ENCODE results near the gene PRPF6. TPM values are rescaled to one million over a fixed set of nuclear protein-coding genes. Genes with fewer than 3 reads are reported as not detected.

The PRPF6 gene
- total RNA-seq, 1 donor from 2014 or later, result 71.9 TPM

GRCh38 chr20:64062596-64063388 is 81.9 kb downstream of the PRPF6 start, which contains the start of gene TCEA2:
Gene TCEA2, plus strand, starts transcription at chr20:64063198. Its CDS starts 115 bp downstream, at chr20:64063313.
- Mint-ChIP-seq H3K36me3 (ENCODE audit: unreplicated experiment) (no peaks in the 10 kb centered on the region), H3K4me3 (ENCODE audit: unreplicated experiment) (peak within 1 kb of the TSS; percentile 86), H3K9me3 (ENCODE audit: unreplicated experiment) (no peaks in the 10 kb centered on the region), H3K27me3 (ENCODE audit: unreplicated experiment) (no peaks in the 10 kb centered on the region), H3K27ac (ENCODE audit: unreplicated experiment) (peak within 1 kb of the TSS; percentile 72), H3K4me1 (ENCODE audit: unreplicated experiment) (peaks cover 33% of the 10 kb centered on the region)
- no peak for TF ChIP-seq CTCF (IDR thresholded peaks at IDR 0.05)
- DNase-seq (ENCODE audit: extremely low spot score, unreplicated experiment), result peak; percentile 97

- Mint-ChIP-seq H3K4me1 (ENCODE audit: unreplicated experiment) (peaks cover 26% of the 10 kb centered on the region), H3K36me3 (ENCODE audit: unreplicated experiment) (no peaks in the 10 kb centered on the region), H3K27me3 (ENCODE audit: unreplicated experiment) (no peaks in the 10 kb centered on the region), H3K9me3 (ENCODE audit: unreplicated experiment) (no peaks in the 10 kb centered on the region), H3K27ac (ENCODE audit: unreplicated experiment) (peak overlapping the region; percentile 72), H3K4me3 (ENCODE audit: unreplicated experiment) (peak overlapping the region; percentile 86)
- no peak for TF ChIP-seq CTCF (IDR thresholded peaks at IDR 0.05)
- no peak for DNase-seq (ENCODE audit: extremely low spot score, unreplicated experiment)
Observed at GRCh38 chr20:64063389-64064144, 82.6 kb downstream of the PRPF6 start.

GRCh38 chr20:64064145-64064698 is 83.3 kb downstream of the PRPF6 start:
- Mint-ChIP-seq H3K36me3 (ENCODE audit: unreplicated experiment) (no peaks in the 10 kb centered on the region), H3K4me3 (ENCODE audit: unreplicated experiment) (peak overlapping the region; percentile 86), H3K4me1 (ENCODE audit: unreplicated experiment) (peaks cover 23% of the 10 kb centered on the region), H3K27me3 (ENCODE audit: unreplicated experiment) (no peaks in the 10 kb centered on the region), H3K27ac (ENCODE audit: unreplicated experiment) (peak overlapping the region; percentile 72), H3K9me3 (ENCODE audit: unreplicated experiment) (no peaks in the 10 kb centered on the region)
- DNase-seq (ENCODE audit: extremely low spot score, unreplicated experiment), result no peak
- TF ChIP-seq CTCF (IDR thresholded peaks at IDR 0.05), result no peak

- no peaks in the 10 kb centered on the region for H3K27me3 Mint-ChIP-seq (ENCODE audit: unreplicated experiment)
- DNase-seq (ENCODE audit: extremely low spot score, unreplicated experiment), result no peak
- H3K4me1 Mint-ChIP-seq (ENCODE audit: unreplicated experiment), result peaks cover 20% of the 10 kb centered on the region
- no peak for TF ChIP-seq CTCF (IDR thresholded peaks at IDR 0.05)
- peak overlapping the region; percentile 18 for H3K4me3 Mint-ChIP-seq (ENCODE audit: unreplicated experiment)
- H3K36me3 Mint-ChIP-seq (ENCODE audit: unreplicated experiment), result no peaks in the 10 kb centered on the region
- no peak overlapping the region for H3K27ac Mint-ChIP-seq (ENCODE audit: unreplicated experiment)
- no peaks in the 10 kb centered on the region for H3K9me3 Mint-ChIP-seq (ENCODE audit: unreplicated experiment)
Observed at GRCh38 chr20:64065062-64065973, 84.4 kb downstream of the PRPF6 start.
